Measurements from ENCODE around the gene MARK2.

The MARK2 gene

GRCh38 chr11:63834535-63835157 lies 4.3 kb upstream of the MARK2 start:
- Histone ChIP-seq H3K4me1 (peaks cover 6% of the 10 kb centered on the region), H3K9me3 (ENCODE audit: control insufficient read depth, low read length) (no peaks in the 10 kb centered on the region), H3K79me2 (peaks cover 3% of the 10 kb centered on the region), H3K27me3 (ENCODE audit: control insufficient read depth, insufficient read depth, low read length) (no peaks in the 10 kb centered on the region), H2AFZ (no peak overlapping the region), H3K27ac (no peak overlapping the region), H3K9ac (no peak overlapping the region), H3K4me3 (ENCODE audit: low read depth, low read length) (no peak overlapping the region), H3K36me3 (ENCODE audit: control insufficient read depth, insufficient read depth, low read length) (no peaks in the 10 kb centered on the region), H3K4me2 (ENCODE audit: low read length) (no peak overlapping the region)
- no peak for TF ChIP-seq CTCF (IDR thresholded peaks at IDR 0.05)

GRCh38 chr11:63835158-63835545 lies 3.8 kb upstream of the MARK2 start:
- Histone ChIP-seq H3K27me3 (ENCODE audit: control insufficient read depth, insufficient read depth, low read length) (no peaks in the 10 kb centered on the region), H3K9ac (no peak overlapping the region), H3K27ac (no peak overlapping the region), H3K36me3 (ENCODE audit: control insufficient read depth, insufficient read depth, low read length) (no peaks in the 10 kb centered on the region), H3K4me1 (peaks cover 6% of the 10 kb centered on the region), H3K9me3 (ENCODE audit: control insufficient read depth, low read length) (no peaks in the 10 kb centered on the region), H2AFZ (no peak overlapping the region), H3K4me2 (ENCODE audit: low read length) (no peak overlapping the region), H3K79me2 (peaks cover 4% of the 10 kb centered on the region), H3K4me3 (ENCODE audit: low read depth, low read length) (no peak overlapping the region)
- TF ChIP-seq CTCF (IDR thresholded peaks at IDR 0.05), result no peak

- H3K27ac ChIP-seq, result no peak overlapping the region
These were observed 1.8 kb upstream of the MARK2 start for GRCh38 chr11:63837027-63837688.

GRCh38 chr11:63837739-63838138 lies 1.2 kb upstream of the MARK2 start:
- Histone ChIP-seq H3K4me3 (ENCODE audit: low read depth, low read length) (peak overlapping the region; percentile 48), H3K4me2 (ENCODE audit: low read length) (peak overlapping the region; percentile 75), H3K36me3 (ENCODE audit: control insufficient read depth, insufficient read depth, low read length) (no peaks in the 10 kb centered on the region), H2AFZ (peak overlapping the region; percentile 76), H3K9ac (no peak overlapping the region), H3K4me1 (peaks cover 8% of the 10 kb centered on the region), H3K27me3 (ENCODE audit: control insufficient read depth, insufficient read depth, low read length) (no peaks in the 10 kb centered on the region), H3K9me3 (ENCODE audit: control insufficient read depth, low read length) (no peaks in the 10 kb centered on the region), H3K27ac (peak overlapping the region; percentile 83), H3K79me2 (peaks cover 4% of the 10 kb centered on the region)
- no peak for TF ChIP-seq CTCF (IDR thresholded peaks at IDR 0.05)

More at GRCh38 chr11:63837027-63837688, 1.8 kb upstream of the MARK2 start:
- H3K4me2 ChIP-seq (ENCODE audit: low read length), result no peak overlapping the region
- H3K27me3 ChIP-seq (ENCODE audit: control insufficient read depth, insufficient read depth, low read length), result no peaks in the 10 kb centered on the region
- H2AFZ ChIP-seq, result peak overlapping the region; percentile 76
- H3K4me1 ChIP-seq, result peaks cover 8% of the 10 kb centered on the region
- H3K79me2 ChIP-seq, result peaks cover 4% of the 10 kb centered on the region
- H3K4me3 ChIP-seq (ENCODE audit: low read depth, low read length), result no peak overlapping the region
- H3K9me3 ChIP-seq (ENCODE audit: control insufficient read depth, low read length), result no peaks in the 10 kb centered on the region
- H3K9ac ChIP-seq, result no peak overlapping the region
- TF ChIP-seq CTCF (IDR thresholded peaks at IDR 0.05), result peak; percentile 71
- H3K36me3 ChIP-seq (ENCODE audit: control insufficient read depth, insufficient read depth, low read length), result no peaks in the 10 kb centered on the region

Measured in parathyroid adenoma (tissue), 2 donors.